Left ventricle myocardium inferior (tissue), 1 donor: ENCODE measurements around the gene PALLD. TPM values are rescaled to one million over a fixed set of nuclear protein-coding genes. Genes with fewer than 3 reads are reported as not detected.

Source experiments
- DNase-seq: peaks from one replicate; pipeline ENCODE4 v3.0.0-alpha.2; 2020
- H3K27ac ChIP-seq: fragments of 200-600 bp; replicated peaks from 2 replicates; pipeline ENCODE4 v1.8.0; 2021
- H3K27me3 ChIP-seq: fragments of 200-600 bp; 2 replicates; pipeline ENCODE4 v1.8.0; 2021; ENCODE audit warnings: low read depth
- H3K36me3 ChIP-seq: fragments of 200-600 bp; 2 replicates; pipeline ENCODE4 v1.8.0; 2021
- H3K4me1 ChIP-seq: fragments of 200-600 bp; 2 replicates; pipeline ENCODE4 v1.8.0; 2021
- H3K4me3 ChIP-seq: fragments of 200-600 bp; 2 replicates; pipeline ENCODE4 v1.8.0; 2021; ENCODE audit warnings: mild to moderate bottlenecking, moderate library complexity
- H3K9me3 ChIP-seq: fragments of 200-600 bp; replicated peaks from 2 replicates; pipeline ENCODE4 v1.8.0; 2021
- CTCF ChIP-seq: fragments of 200-600 bp; IDR thresholded peaks from 2 replicates; pipeline ENCODE4 v1.8.0; 2021; ENCODE audit warnings: antibody characterized with exemption, mild to moderate bottlenecking, borderline replicate concordance
- intact Hi-C: fragments of 100-400 bp; cut with micrococcal nuclease; formaldehyde crosslinking; loops from one replicate; pipeline ENCODE4 v1.11.0; 2022
- total RNA-seq: library from RNA; stranded (reverse); fragmentation: NEBNext Ultra II Directional; extraction: Animal tissue kit (Norgen Biotek cat#: 25700); gene quantifications from one replicate; pipeline ENCODE4 v1.2.1, GENCODE V29; 2021
- donor health status: DM: no; HTN: yes; CAD: no; lungs with severe emphysema.

The PALLD gene
- total RNA-seq, 1 donor from 2014 or later, result 871 TPM

GRCh38 chr4:168759321-168759720, 262.5 kb downstream of the PALLD start:
- no peaks in the 10 kb centered on the region for H3K27me3 ChIP-seq
- H3K4me3 ChIP-seq, result no peak overlapping the region
- H3K9me3 ChIP-seq, result no peaks in the 10 kb centered on the region
- H3K36me3 ChIP-seq, result no peaks in the 10 kb centered on the region
- TF ChIP-seq CTCF, result no peak
- intact Hi-C loops, result no loop called here
- peak overlapping the region; percentile 36 for H3K27ac ChIP-seq
- DNase-seq, result no peak
- peaks cover 12% of the 10 kb centered on the region for H3K4me1 ChIP-seq

- no peaks in the 10 kb centered on the region for H3K9me3 ChIP-seq
- intact Hi-C loops, result no loop called here
- DNase-seq, result no peak
- no peak for TF ChIP-seq CTCF
- peak overlapping the region; percentile 36 for H3K27ac ChIP-seq
- peaks cover 19% of the 10 kb centered on the region for H3K4me1 ChIP-seq
- no peaks in the 10 kb centered on the region for H3K27me3 ChIP-seq
- no peak overlapping the region for H3K4me3 ChIP-seq
- H3K36me3 ChIP-seq, result no peaks in the 10 kb centered on the region
Observed at GRCh38 chr4:168759959-168760527, 263.2 kb downstream of the PALLD start.

GRCh38 chr4:168761066-168761465, 264.2 kb downstream of the PALLD start:
- peaks cover 29% of the 10 kb centered on the region for H3K4me1 ChIP-seq
- no peaks in the 10 kb centered on the region for H3K36me3 ChIP-seq
- H3K27ac ChIP-seq, result no peak overlapping the region
- no peak for TF ChIP-seq CTCF
- H3K9me3 ChIP-seq, result no peaks in the 10 kb centered on the region
- intact Hi-C loops, result no loop called here
- no peak overlapping the region for H3K4me3 ChIP-seq
- no peaks in the 10 kb centered on the region for H3K27me3 ChIP-seq
- DNase-seq, result no peak

GRCh38 chr4:168765322-168765721, 268.5 kb downstream of the PALLD start:
- no peak for DNase-seq
- intact Hi-C loops, result no loop called here
- Histone ChIP-seq H3K27ac (peak overlapping the region; percentile 81), H3K4me1 (peaks cover 51% of the 10 kb centered on the region), H3K27me3 (no peaks in the 10 kb centered on the region), H3K9me3 (no peaks in the 10 kb centered on the region), H3K4me3 (no peak overlapping the region), H3K36me3 (no peaks in the 10 kb centered on the region)
- TF ChIP-seq CTCF, result no peak

GRCh38 chr4:168765726-168766125, 268.9 kb downstream of the PALLD start:
- TF ChIP-seq CTCF, result no peak
- Histone ChIP-seq H3K27me3 (no peaks in the 10 kb centered on the region), H3K4me3 (no peak overlapping the region), H3K36me3 (no peaks in the 10 kb centered on the region), H3K27ac (peak overlapping the region; percentile 81), H3K4me1 (peaks cover 55% of the 10 kb centered on the region), H3K9me3 (no peaks in the 10 kb centered on the region)
- intact Hi-C loops, result no loop called here
- peak; percentile 46 for DNase-seq
